Measurements from ENCODE around the gene DDX49.
"Not testable (repeated sequence)": the region's sequence is repeated elsewhere in the genome, so short reads cannot be mapped to it uniquely, and the experiment has no call there.

The DDX49 gene

DNA sequence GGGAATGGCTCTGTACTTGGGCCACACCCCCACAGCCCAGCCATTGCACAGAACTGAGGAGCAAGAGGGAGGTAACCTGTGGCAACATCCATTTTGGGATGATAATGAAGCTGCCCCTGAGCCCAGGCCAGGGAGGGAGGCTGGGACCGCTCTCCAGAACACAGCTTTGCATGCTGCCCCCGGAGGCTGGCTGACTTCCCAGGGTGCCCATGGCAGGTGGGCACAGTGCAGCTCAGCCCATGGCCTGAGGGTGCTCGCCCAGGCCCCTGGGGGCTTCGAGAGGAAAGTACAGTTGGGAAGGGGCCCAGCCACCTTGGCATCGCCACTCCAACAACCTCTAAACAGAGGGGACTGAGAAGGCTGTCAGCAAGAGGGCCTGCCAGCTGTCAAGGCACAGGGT, 6.0 kb upstream of the DDX49 start:
- no peak overlapping the region for H3K4me3 ChIP-seq (ENCODE audit: insufficient read depth, low read depth, low read length)
- H3K36me3 ChIP-seq (ENCODE audit: control insufficient read depth, insufficient read depth, low read length): peaks cover 8% of the 10 kb centered on the region
- H3K27ac ChIP-seq (ENCODE audit: insufficient read depth, low read depth, low read length, poor library complexity, severe bottlenecking): no peak overlapping the region
- H3K27me3 ChIP-seq (ENCODE audit: control insufficient read depth, insufficient read depth, low read length, poor library complexity, severe bottlenecking): no peaks in the 10 kb centered on the region
- 93% methylated on average over 5 of the region's 5 CpGs for WGBS, 2 experiments
- H3K9me3 ChIP-seq (ENCODE audit: control insufficient read depth, low read length): no peaks in the 10 kb centered on the region
- no peaks in the 10 kb centered on the region for H3K4me1 ChIP-seq (ENCODE audit: control insufficient read depth, insufficient read depth, low read length)

DNA sequence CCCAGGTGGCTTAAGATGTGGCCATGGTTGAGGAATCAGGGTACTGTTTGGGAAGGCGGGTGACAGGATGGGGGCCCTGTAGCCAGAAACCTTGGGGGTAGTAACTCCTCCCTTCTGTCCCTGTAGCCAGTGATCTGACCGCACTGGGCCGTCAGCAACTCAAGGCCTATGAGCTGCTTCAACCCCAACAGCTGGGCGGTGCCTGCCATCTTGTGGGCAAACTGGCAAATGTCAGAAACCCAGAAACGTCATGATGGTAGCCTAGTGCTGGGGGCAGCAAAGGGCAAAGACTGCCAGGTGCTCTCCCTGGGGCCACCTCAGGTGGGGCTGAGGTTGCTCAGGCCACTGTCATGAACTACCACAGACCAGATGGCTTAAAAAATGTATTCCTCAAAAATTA, 3.9 kb upstream of the DDX49 start:
- Histone ChIP-seq H3K27ac (ENCODE audit: insufficient read depth, low read depth, low read length, poor library complexity, severe bottlenecking) (no peak overlapping the region), H3K4me3 (ENCODE audit: insufficient read depth, low read depth, low read length) (no peak overlapping the region), H3K36me3 (ENCODE audit: control insufficient read depth, insufficient read depth, low read length) (peaks cover 8% of the 10 kb centered on the region), H3K9me3 (ENCODE audit: control insufficient read depth, low read length) (no peaks in the 10 kb centered on the region), H3K4me1 (ENCODE audit: control insufficient read depth, insufficient read depth, low read length) (peaks cover 5% of the 10 kb centered on the region), H3K27me3 (ENCODE audit: control insufficient read depth, insufficient read depth, low read length, poor library complexity, severe bottlenecking) (no peaks in the 10 kb centered on the region)
- WGBS, 2 experiments: 71 to 75% methylated on average over 5 of the region's 5 CpGs

DNA sequence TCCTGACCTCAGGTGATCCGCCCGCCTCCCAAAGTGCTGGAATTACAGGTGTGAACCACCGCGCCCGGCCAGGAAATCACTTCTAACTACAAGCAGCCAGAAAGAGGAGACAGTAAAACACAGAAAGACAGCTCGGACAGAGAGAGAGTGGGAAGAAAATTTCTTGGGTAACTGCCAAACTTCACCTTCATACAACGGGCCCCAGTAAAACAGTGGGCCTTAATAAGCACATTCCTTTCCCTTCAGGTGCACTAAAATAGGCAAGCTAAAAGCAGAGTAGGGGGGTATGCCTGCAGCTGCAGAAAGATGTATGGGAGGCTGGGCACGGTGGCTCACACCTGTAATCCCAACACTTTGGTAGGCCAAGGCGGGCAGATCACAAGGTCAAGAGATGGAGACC, 1.9 kb upstream of the DDX49 start:
- H3K27me3 ChIP-seq (ENCODE audit: control insufficient read depth, insufficient read depth, low read length, poor library complexity, severe bottlenecking); H3K9me3 ChIP-seq (ENCODE audit: control insufficient read depth, low read length); H3K4me3 ChIP-seq (ENCODE audit: insufficient read depth, low read depth, low read length); H3K4me1 ChIP-seq (ENCODE audit: control insufficient read depth, insufficient read depth, low read length); H3K27ac ChIP-seq (ENCODE audit: insufficient read depth, low read depth, low read length, poor library complexity, severe bottlenecking); H3K36me3 ChIP-seq (ENCODE audit: control insufficient read depth, insufficient read depth, low read length): not testable (repeated sequence)
- WGBS, 2 experiments: 95 to 96% methylated on average over 9 of the region's 9 CpGs

DNA sequence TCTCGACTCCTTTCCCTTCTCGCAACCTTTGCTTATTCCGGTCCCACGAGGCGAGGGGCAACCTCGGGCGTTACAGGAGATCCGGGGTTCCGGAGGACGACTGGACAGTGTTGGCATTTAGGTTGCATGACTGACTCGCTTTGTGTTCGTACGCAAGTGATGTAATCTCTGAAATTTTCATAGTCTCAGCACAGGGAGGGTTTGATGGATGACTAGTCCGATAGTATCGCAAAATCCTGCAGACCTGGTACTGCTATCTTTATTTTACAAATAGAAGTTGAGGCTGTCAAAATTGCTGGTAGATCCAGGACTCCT, 342 bp downstream of the DDX49 start:
- WGBS, 2 experiments: 3 to 4% methylated on average over 15 of the region's 15 CpGs
- Histone ChIP-seq H3K4me3 (ENCODE audit: insufficient read depth, low read depth, low read length) (peak overlapping the region; percentile 100), H3K9me3 (ENCODE audit: control insufficient read depth, low read length) (no peaks in the 10 kb centered on the region), H3K27ac (ENCODE audit: insufficient read depth, low read depth, low read length, poor library complexity, severe bottlenecking) (no peak overlapping the region), H3K4me1 (ENCODE audit: control insufficient read depth, insufficient read depth, low read length) (peaks cover 5% of the 10 kb centered on the region), H3K27me3 (ENCODE audit: control insufficient read depth, insufficient read depth, low read length, poor library complexity, severe bottlenecking) (no peaks in the 10 kb centered on the region), H3K36me3 (ENCODE audit: control insufficient read depth, insufficient read depth, low read length) (peaks cover 3% of the 10 kb centered on the region)

DNA sequence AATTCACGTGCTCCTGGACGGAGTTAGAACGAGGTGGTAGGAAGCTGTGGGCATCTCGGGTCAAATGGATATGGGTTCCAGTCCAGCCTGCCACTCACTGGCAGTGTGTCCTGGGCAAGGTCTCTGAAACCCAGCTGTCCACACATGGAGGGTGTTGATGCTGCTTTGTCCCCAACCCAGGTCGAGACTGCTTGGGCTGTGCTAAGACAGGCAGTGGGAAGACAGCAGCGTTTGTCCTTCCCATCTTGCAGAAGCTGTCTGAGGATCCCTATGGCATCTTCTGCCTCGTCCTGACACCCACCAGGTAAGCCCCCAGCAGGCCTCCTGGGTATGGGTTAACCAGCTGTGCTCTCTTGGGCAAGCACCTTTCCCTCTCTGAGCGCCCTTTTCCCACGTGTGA, 885 bp downstream of the DDX49 start:
- Histone ChIP-seq H3K27ac (ENCODE audit: insufficient read depth, low read depth, low read length, poor library complexity, severe bottlenecking) (no peak overlapping the region), H3K4me1 (ENCODE audit: control insufficient read depth, insufficient read depth, low read length) (peaks cover 5% of the 10 kb centered on the region), H3K4me3 (ENCODE audit: insufficient read depth, low read depth, low read length) (peak overlapping the region; percentile 100), H3K9me3 (ENCODE audit: control insufficient read depth, low read length) (no peaks in the 10 kb centered on the region), H3K27me3 (ENCODE audit: control insufficient read depth, insufficient read depth, low read length, poor library complexity, severe bottlenecking) (no peaks in the 10 kb centered on the region), H3K36me3 (ENCODE audit: control insufficient read depth, insufficient read depth, low read length) (peaks cover 3% of the 10 kb centered on the region)
- 81% methylated on average over 9 of the region's 9 CpGs for WGBS, 2 experiments

DNA sequence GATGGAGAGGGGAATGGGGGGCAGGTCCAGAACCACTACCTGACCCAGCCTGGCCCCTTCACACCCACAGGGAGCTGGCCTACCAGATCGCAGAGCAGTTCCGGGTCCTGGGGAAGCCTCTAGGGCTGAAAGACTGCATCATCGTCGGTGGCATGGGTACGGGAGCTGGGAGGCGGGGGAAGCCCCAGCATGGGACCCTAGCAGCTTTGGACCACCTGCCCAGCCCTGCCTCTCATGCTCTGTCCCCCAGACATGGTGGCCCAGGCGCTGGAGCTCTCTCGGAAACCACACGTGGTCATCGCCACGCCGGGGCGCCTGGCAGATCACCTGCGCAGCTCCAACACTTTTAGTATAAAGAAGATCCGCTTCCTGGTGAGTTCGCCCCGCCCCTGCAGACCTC, 2.1 kb downstream of the DDX49 start:
- H3K27ac ChIP-seq (ENCODE audit: insufficient read depth, low read depth, low read length, poor library complexity, severe bottlenecking): no peak overlapping the region
- no peaks in the 10 kb centered on the region for H3K27me3 ChIP-seq (ENCODE audit: control insufficient read depth, insufficient read depth, low read length, poor library complexity, severe bottlenecking)
- H3K4me1 ChIP-seq (ENCODE audit: control insufficient read depth, insufficient read depth, low read length): peaks cover 5% of the 10 kb centered on the region
- peaks cover 10% of the 10 kb centered on the region for H3K36me3 ChIP-seq (ENCODE audit: control insufficient read depth, insufficient read depth, low read length)
- H3K9me3 ChIP-seq (ENCODE audit: control insufficient read depth, low read length): no peaks in the 10 kb centered on the region
- no peak overlapping the region for H3K4me3 ChIP-seq (ENCODE audit: insufficient read depth, low read depth, low read length)
- WGBS, 2 experiments: 95 to 96% methylated on average over 17 of the region's 17 CpGs

DNA sequence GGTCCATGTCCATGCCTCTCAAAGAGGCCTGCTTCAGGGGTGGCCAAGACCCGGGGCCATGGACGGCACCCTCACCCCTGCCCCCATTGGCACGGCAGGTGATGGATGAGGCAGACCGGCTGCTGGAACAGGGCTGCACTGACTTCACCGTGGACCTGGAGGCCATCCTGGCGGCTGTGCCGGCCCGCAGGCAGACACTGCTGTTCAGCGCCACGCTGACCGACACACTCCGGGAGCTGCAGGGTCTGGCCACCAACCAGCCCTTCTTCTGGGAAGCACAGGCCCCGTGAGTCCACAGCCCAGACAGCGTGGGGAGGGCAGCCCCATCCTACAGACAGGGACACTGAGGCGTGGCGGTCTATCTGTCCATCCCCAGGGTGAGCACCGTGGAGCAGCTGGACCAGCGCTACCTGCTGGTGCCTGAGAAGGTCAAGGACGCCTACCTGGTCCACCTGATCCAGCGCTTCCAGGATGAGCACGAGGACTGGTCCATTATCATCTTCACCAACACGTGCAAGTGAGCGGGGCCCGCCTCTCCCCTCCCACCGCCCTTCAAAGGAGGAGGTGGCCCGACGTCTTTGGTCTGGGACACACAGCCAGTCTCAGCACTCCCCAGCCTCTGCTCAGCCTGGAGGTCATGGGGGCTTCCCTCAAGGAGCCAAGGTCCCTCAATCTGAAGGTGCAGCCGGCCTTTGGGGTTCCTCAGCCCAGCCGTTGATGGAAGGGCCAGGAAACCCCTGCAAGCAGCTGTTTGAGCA, 2.9 kb downstream of the DDX49 start:
- WGBS, 2 experiments: 92% methylated on average over 29 of the region's 29 CpGs
- Histone ChIP-seq H3K4me3 (ENCODE audit: insufficient read depth, low read depth, low read length) (no peak overlapping the region), H3K36me3 (ENCODE audit: control insufficient read depth, insufficient read depth, low read length) (peaks cover 10% of the 10 kb centered on the region), H3K4me1 (ENCODE audit: control insufficient read depth, insufficient read depth, low read length) (peaks cover 5% of the 10 kb centered on the region), H3K27ac (ENCODE audit: insufficient read depth, low read depth, low read length, poor library complexity, severe bottlenecking) (no peak overlapping the region), H3K27me3 (ENCODE audit: control insufficient read depth, insufficient read depth, low read length, poor library complexity, severe bottlenecking) (no peaks in the 10 kb centered on the region), H3K9me3 (ENCODE audit: control insufficient read depth, low read length) (no peaks in the 10 kb centered on the region)

DNA sequence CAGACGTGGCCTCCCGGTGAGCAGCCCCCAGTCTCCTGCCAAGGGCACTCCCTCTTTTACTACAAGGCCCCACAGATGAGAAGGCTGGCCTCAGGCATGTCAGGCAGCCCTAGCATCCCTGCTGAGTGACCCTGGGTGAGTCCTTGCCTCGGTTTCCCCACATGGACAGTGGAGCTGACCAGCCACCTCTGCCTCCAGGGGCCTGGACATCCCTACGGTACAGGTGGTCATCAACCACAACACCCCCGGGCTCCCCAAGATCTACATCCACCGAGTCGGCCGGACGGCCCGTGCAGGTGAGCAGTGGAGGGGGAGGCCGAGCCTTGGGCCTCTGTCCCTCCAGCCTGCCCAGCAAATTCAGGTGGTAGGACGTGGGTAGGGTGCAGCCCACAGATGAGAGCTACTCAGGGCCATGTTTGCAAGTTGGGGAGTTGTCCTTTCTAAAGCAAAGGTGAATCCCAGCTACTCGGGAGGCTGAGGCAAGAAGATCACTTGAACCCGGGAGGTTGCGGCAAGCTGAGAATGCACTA, 5.2 kb downstream of the DDX49 start:
- Histone ChIP-seq H3K36me3 (ENCODE audit: control insufficient read depth, insufficient read depth, low read length) (peaks cover 24% of the 10 kb centered on the region), H3K4me1 (ENCODE audit: control insufficient read depth, insufficient read depth, low read length) (peaks cover 5% of the 10 kb centered on the region), H3K27me3 (ENCODE audit: control insufficient read depth, insufficient read depth, low read length, poor library complexity, severe bottlenecking) (no peaks in the 10 kb centered on the region), H3K27ac (ENCODE audit: insufficient read depth, low read depth, low read length, poor library complexity, severe bottlenecking) (no peak overlapping the region), H3K4me3 (ENCODE audit: insufficient read depth, low read depth, low read length) (no peak overlapping the region), H3K9me3 (ENCODE audit: control insufficient read depth, low read length) (no peaks in the 10 kb centered on the region)
- WGBS, 2 experiments: 95 to 96% methylated on average over 15 of the region's 15 CpGs

DNA sequence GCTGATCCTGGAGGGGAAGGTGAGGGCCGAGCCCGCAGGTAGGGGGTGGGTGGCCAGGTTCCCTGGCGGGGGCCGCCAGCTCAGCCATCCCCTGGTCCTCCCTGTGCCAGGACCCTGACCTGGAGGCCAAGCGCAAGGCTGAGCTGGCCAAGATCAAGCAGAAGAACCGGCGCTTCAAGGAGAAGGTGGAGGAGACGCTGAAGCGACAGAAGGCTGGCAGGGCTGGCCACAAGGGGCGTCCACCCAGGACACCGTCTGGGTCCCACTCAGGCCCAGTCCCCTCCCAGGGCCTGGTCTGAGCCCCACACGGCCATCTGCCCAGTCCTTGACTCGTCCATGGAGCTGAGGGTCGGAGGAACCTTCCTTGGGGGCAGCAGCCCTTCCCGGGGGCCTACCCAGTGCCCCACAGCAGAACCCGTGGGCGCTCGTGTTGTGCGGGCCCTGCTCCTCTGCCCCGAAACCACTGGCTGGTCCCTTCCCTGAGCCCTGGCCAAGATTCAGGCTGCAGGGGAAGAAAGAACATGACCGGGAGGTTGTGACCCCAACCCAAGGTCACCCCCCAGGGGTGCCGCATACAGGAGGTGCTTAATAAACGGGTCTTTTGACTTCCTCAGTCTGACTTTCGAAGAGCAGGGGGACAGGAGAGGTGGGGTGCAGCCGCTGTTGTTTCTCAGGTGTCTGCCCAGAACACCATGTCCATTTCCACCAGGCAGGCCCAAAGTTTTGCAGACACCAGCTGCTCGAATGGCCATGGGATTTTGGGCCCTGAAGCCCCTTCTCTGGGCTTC, 8.7 kb downstream of the DDX49 start:
- Histone ChIP-seq H3K36me3 (ENCODE audit: control insufficient read depth, insufficient read depth, low read length) (peaks cover 31% of the 10 kb centered on the region), H3K27me3 (ENCODE audit: control insufficient read depth, insufficient read depth, low read length, poor library complexity, severe bottlenecking) (no peaks in the 10 kb centered on the region), H3K4me3 (ENCODE audit: insufficient read depth, low read depth, low read length) (no peak overlapping the region), H3K9me3 (ENCODE audit: control insufficient read depth, low read length) (no peaks in the 10 kb centered on the region), H3K27ac (ENCODE audit: insufficient read depth, low read depth, low read length, poor library complexity, severe bottlenecking) (no peak overlapping the region), H3K4me1 (ENCODE audit: control insufficient read depth, insufficient read depth, low read length) (peaks cover 4% of the 10 kb centered on the region)
- WGBS, 2 experiments: 94 to 96% methylated on average over 26 of the region's 26 CpGs

DNA sequence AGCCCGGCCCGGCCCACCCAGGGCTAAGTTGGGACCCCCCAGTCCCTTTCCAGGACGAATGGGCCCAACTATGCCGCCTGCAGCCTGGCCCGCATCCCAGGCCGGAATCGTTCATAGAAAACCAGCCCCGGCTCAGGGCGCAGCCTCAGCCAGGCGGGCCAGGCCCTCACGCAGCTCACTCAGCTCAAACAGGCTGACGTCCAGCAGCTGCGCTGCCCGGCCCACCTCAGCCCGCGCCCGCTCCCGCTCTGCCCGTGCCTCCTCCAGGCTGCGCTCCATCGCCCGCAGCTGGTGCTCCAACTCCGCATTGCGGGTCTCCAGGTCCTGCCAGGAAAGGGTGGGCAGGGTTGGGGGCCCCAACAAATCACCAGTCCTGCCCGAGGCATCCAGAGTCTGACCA, 9.8 kb downstream of the DDX49 start:
- peaks cover 8% of the 10 kb centered on the region for H3K4me1 ChIP-seq (ENCODE audit: control insufficient read depth, insufficient read depth, low read length)
- H3K27ac ChIP-seq (ENCODE audit: insufficient read depth, low read depth, low read length, poor library complexity, severe bottlenecking): no peak overlapping the region
- H3K4me3 ChIP-seq (ENCODE audit: insufficient read depth, low read depth, low read length): no peak overlapping the region
- no peaks in the 10 kb centered on the region for H3K9me3 ChIP-seq (ENCODE audit: control insufficient read depth, low read length)
- no peaks in the 10 kb centered on the region for H3K27me3 ChIP-seq (ENCODE audit: control insufficient read depth, insufficient read depth, low read length, poor library complexity, severe bottlenecking)
- 96 to 97% methylated on average over 25 of the region's 25 CpGs for WGBS, 2 experiments
- H3K36me3 ChIP-seq (ENCODE audit: control insufficient read depth, insufficient read depth, low read length): peaks cover 34% of the 10 kb centered on the region

Data from ectodermal cell (in vitro differentiated cells).